Fibroblast of pulmonary artery (primary cell): ENCODE data around the gene SBF1.

Experiments used
- DNase-seq: peaks from one replicate; pipeline ENCODE4 v3.0.0-alpha.2; 2010; ENCODE audit warnings: low read depth
- H3K4me3 ChIP-seq: replicated peaks from 2 replicates; pipeline ENCODE4 v1.5.1; 2011; ENCODE audit warnings: low read depth, mild to moderate bottlenecking, control low read depth, low read length, moderate library complexity
- TF ChIP-seq, protein P1 (sequence below): IDR thresholded peaks from 2 replicates; pipeline ENCODE4 v1.5.1; 2011; ENCODE audit warnings: mild to moderate bottlenecking, control low read depth, low read length, inconsistent platforms; ENCODE audit errors: missing control alignments

SBF1 gene

DNA sequence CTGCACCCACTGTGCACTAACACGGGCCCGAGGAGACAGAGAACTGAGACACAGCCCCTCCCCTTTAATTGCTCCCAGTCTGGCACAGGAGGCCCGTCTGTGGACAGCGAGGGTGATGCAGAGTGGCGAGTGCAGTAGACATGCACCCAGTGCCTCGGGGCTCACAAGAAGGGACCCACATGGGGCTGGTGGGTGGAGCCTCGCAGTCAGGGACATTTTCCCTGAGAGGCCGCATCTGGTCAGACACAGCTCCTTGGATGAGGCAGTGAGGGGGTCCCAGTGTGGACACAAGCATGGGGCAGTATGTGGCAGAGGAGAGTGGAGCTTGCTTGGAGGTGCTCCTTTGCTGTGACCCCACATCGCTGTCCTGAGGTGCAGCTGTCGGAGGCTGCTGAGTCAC is 54.8 kb downstream of the SBF1 start:
- H3K4me3 ChIP-seq, result no peak overlapping the region
- DNase-seq, result no peak
- TF ChIP-seq, protein P1, sequence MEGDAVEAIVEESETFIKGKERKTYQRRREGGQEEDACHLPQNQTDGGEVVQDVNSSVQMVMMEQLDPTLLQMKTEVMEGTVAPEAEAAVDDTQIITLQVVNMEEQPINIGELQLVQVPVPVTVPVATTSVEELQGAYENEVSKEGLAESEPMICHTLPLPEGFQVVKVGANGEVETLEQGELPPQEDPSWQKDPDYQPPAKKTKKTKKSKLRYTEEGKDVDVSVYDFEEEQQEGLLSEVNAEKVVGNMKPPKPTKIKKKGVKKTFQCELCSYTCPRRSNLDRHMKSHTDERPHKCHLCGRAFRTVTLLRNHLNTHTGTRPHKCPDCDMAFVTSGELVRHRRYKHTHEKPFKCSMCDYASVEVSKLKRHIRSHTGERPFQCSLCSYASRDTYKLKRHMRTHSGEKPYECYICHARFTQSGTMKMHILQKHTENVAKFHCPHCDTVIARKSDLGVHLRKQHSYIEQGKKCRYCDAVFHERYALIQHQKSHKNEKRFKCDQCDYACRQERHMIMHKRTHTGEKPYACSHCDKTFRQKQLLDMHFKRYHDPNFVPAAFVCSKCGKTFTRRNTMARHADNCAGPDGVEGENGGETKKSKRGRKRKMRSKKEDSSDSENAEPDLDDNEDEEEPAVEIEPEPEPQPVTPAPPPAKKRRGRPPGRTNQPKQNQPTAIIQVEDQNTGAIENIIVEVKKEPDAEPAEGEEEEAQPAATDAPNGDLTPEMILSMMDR, result no peak

DNA sequence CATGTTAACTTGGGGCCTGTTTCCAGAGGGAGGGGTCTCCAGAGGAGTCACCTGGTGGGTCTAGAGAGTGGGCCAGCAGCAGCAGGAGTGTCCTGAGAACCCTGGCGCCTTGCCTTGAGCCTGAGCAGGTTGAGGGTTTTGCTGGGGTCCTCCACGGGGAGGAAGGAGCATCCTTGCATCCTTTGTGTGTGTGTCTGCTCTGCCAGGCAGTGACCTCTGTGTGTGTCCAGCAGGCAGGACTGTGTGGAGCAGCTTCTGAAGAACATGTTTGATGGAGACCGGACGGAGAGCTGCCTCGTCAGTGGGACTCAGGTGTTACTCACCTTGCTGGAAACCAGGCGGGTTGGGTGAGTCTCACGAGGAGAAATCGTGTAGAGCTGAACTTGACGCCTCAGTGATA is 55.7 kb downstream of the SBF1 start:
- TF ChIP-seq, protein P1, result no peak
- no peak for DNase-seq
- H3K4me3 ChIP-seq, result no peak overlapping the region

DNA sequence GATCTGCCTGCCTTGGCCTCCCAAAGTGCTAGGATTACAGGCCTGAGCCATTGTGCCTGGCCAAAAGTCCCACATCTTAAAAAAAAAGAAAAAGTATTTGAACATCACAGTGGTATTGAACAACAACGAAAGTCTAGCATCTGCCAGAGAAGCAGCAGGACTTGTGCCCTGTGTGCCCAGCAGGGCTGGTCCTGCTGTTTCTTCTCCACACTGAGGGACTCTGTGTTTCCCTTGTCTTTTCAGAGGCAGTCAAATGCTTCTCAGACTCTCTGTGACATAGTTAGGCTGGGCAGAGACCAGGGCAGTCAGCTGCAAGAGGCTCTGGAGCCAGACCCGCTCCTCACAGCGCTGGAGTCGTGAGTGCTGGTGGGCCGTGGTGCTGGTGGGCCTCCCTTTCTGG is 56.2 kb downstream of the SBF1 start:
- H3K4me3 ChIP-seq, result no peak overlapping the region
- TF ChIP-seq, protein P1, result no peak
- no peak for DNase-seq

DNA sequence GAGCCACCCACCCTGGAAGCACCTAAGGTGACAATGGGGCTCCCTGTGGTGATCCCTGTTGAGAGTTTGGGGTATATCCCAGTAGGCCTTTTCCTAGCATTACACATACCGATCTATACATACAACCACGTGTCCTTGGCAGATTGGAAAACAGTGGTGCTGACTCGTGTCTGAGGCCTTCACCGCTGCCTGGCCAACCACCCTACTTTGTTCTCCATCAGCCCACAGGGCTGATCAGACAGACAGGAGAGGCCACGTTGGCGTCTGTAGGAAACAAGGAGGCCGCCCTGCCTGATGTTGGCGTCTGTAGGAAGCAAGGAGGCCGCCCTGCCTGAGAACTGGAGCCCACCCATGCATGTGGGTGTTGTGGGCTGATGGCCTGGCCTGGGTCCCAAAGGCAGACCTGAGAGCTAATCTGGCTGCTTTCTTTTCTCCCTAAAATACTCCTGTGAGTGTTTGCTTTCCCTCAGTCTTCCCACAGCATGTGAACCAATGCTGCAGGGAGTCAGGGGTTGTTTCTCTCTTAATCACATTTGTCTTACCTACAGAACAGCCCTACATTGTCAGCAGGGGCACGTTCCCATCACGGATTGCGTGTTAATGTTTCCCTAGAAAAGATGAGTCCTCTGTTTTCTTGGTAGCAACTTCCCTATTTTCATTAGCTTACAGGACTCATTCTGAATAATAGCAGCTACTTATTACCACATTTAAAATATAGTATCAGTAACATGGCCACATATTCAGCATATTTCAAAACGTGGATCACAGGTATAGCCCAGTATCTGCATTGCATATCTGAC is 57.2 kb downstream of the SBF1 start:
- TF ChIP-seq, protein P1, result no peak
- no peak overlapping the region for H3K4me3 ChIP-seq
- no peak for DNase-seq

DNA sequence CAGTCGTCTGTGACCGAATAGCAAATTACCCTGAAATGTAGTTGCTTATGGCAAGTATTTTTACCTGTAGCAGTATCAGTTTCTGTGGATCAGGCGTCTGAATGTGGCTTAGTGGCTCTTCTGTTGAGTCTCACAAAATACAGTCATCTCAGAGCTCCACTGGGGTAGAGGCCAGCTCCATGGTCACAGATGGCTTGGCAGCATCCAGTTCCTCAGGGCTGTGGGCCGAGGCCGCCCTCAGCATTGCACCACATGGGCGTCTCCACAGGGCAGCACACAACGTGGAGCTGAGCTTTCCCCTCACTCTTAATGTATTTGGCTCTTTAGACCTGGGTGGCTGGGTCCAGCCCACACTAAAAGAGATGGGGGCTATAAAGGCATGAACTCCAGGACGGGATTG is 57.8 kb downstream of the SBF1 start:
- no peak for DNase-seq
- H3K4me3 ChIP-seq, result no peak overlapping the region
- TF ChIP-seq, protein P1, result no peak

DNA sequence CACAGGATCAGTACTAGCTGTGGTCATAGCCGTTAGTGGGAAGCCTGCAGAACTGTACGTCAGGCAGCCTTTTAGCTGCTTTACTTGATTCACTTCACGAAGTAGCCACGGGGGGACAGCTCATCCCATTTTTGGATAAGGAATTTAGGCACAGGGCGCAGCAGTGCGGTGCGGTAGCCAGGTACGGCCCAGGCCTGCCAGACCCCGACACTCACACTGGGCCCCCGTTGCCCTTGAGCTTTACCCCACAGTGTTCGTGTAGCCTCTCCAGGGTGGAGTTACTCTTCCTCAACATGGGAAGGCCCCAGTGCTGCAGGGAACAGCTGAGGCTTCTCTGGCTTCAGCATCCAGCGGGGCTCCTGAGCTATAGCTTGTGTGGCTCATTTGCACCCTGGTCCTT is 59.4 kb downstream of the SBF1 start:
- TF ChIP-seq, protein P1, result no peak
- H3K4me3 ChIP-seq, result no peak overlapping the region
- DNase-seq, result no peak
